Activated CD4-positive, alpha-beta T cell treated with anti-CD3 and anti-CD28 coated beads, Interleukin-2, Interleukin-4, amounts not matched to agents 100 ng/mL and 50 ng/mL, durations not matched to agents 16 hours and 8 hours (primary cell): ENCODE results near the gene RNF4.
"Not testable (repeated sequence)": the region's sequence is repeated elsewhere in the genome, so short reads cannot be mapped to it uniquely, and the experiment has no call there.

ENCODE experiments used
- DNase-seq: peaks from one replicate; pipeline ENCODE4 v3.0.0-alpha.2; 2020; ENCODE audit warnings: low spot score

RNF4 gene

GRCh38 chr4:2487632-2488031, 18.7 kb downstream of the RNF4 start:
- peak; percentile 48 for DNase-seq

GRCh38 chr4:2489081-2489805, 20.3 kb downstream of the RNF4 start:
- DNase-seq: no peak

GRCh38 chr4:2489841-2490552, 21.1 kb downstream of the RNF4 start:
- DNase-seq: no peak

- no peak for DNase-seq
Measured at GRCh38 chr4:2492970-2493369, 24.1 kb downstream of the RNF4 start.

- no peak for DNase-seq
Measured at GRCh38 chr4:2494992-2495391, 26.1 kb downstream of the RNF4 start.

GRCh38 chr4:2497324-2497723, 28.4 kb downstream of the RNF4 start:
- no peak for DNase-seq

GRCh38 chr4:2497931-2498330, 29.0 kb downstream of the RNF4 start:
- no peak for DNase-seq

- no peak for DNase-seq
Measured at GRCh38 chr4:2500547-2500946, 31.6 kb downstream of the RNF4 start.

GRCh38 chr4:2501034-2501594, 32.2 kb downstream of the RNF4 start:
- no peak for DNase-seq

GRCh38 chr4:2503809-2504208, 34.9 kb downstream of the RNF4 start:
- no peak for DNase-seq

GRCh38 chr4:2507259-2507658, 38.4 kb downstream of the RNF4 start:
- DNase-seq: no peak

- no peak for DNase-seq
Measured at GRCh38 chr4:2507855-2508254, 38.9 kb downstream of the RNF4 start.

- DNase-seq: no peak
Measured at GRCh38 chr4:2510351-2511259, 41.7 kb downstream of the RNF4 start.

- no peak for DNase-seq
Measured at GRCh38 chr4:2511645-2512131, 42.8 kb downstream of the RNF4 start.

- DNase-seq: no peak
Measured at GRCh38 chr4:2512396-2513135, 43.7 kb downstream of the RNF4 start.

GRCh38 chr4:2514193-2514592, 45.3 kb downstream of the RNF4 start:
- DNase-seq: not testable (repeated sequence)

GRCh38 chr4:2514944-2515343, 46.0 kb downstream of the RNF4 start:
- DNase-seq: not testable (repeated sequence)

- no peak for DNase-seq
Measured at GRCh38 chr4:2515830-2516550, 47.1 kb downstream of the RNF4 start.

- DNase-seq: no peak
Measured at GRCh38 chr4:2516635-2517034, 47.7 kb downstream of the RNF4 start.

- DNase-seq: no peak
Measured at GRCh38 chr4:2526559-2526958, 57.7 kb downstream of the RNF4 start.

GRCh38 chr4:2534904-2535375, 66.0 kb downstream of the RNF4 start:
- no peak for DNase-seq
